K562 (cell line): ENCODE data around the gene TTC6. TPM values are rescaled to one million over a fixed set of nuclear protein-coding genes. Genes with fewer than 3 reads are reported as not detected.

Source experiments
- ATAC-seq: fragments of 200-7000 bp; cut with Tn5 transposase; 3 replicates; pipeline ENCODE4 v1.9.1; 2020; ENCODE audit warnings: moderate library complexity
- BruUV-seq: library from RNA; stranded (reverse); fragments of 400-500 nt; replicated peaks from 2 replicates; lab custom pipeline; 2021; lab: Mats Ljungman, UMichigan
- CTCF ChIA-PET: fragments of 300-600 bp; formaldehyde crosslinking; extraction: SDS; loops from one replicate; lab custom pipeline; 2021; ENCODE audit warnings: low intra/inter-chr PET ratio; lab: Yijun Ruan, JAX
- POLR2A ChIA-PET: fragments of 300-600, 350-650 bp; sonication (Branson Sonifier 250); formaldehyde crosslinking; extraction: SDS; loops from one replicate; lab custom pipeline; 2021; ENCODE audit warnings: antibody characterized with exemption, inconsistent platforms; lab: Yijun Ruan, JAX
- DNase-seq, 4 experiments: peaks; one replicate each; pipeline versions ENCODE4 v3.0.0 to v3.0.0-alpha.2; 2011 to 2018; ENCODE audit warnings: low spot score in 3 of 4, mixed read lengths in 3 of 4; ENCODE audit errors: extremely low read depth in 1 of 4
- FAIRE-seq: peaks from 2 replicates; lab custom pipeline; 2011; peaks lifted over from hg19 to GRCh38; lab: Jason Lieb, UNC
- H2AFZ ChIP-seq: 2 replicates; pipeline ENCODE4 v1.6.0; 2011; ENCODE audit warnings: low read depth, low read length, control low read depth, inconsistent platforms
- H3K27ac ChIP-seq: fragments of 200-600 bp; 3 replicates; pipeline ENCODE4 v1.8.0; 2011; ENCODE audit warnings: low read depth, mild to moderate bottlenecking, control low read depth, inconsistent platforms, low read length, moderate library complexity, mixed read lengths; ENCODE audit errors: extremely low read depth
- H3K27me3 ChIP-seq, 2 experiments: fragments of 300-600 bp in 1 of 2; 2 replicates in 1 of 2; 3 replicates in 1 of 2; pipeline versions ENCODE4 v1.6.0 to v1.8.0; 2011; ENCODE audit warnings: inconsistent platforms in 2 of 2, low read length in 2 of 2, mild to moderate bottlenecking in 1 of 2, mixed read lengths in 1 of 2, moderate library complexity in 1 of 2; ENCODE audit not compliant: control insufficient read depth in 2 of 2, insufficient read depth in 2 of 2
- H3K36me3 ChIP-seq: fragments of 300-600 bp; 3 replicates; pipeline ENCODE4 v1.8.0; 2011; ENCODE audit warnings: mild to moderate bottlenecking, low read length, inconsistent platforms; ENCODE audit not compliant: control insufficient read depth, insufficient read depth
- H3K4me1 ChIP-seq, 2 experiments: fragments of 200-600 bp in 1 of 2; replicated peaks in 1 of 2; 2 replicates in 1 of 2; 3 replicates in 1 of 2; pipeline versions ENCODE4 v1.5.1 to v1.8.0; 2011; ENCODE audit warnings: inconsistent platforms in 2 of 2, low read length in 2 of 2, mild to moderate bottlenecking in 1 of 2, mixed read lengths in 1 of 2, moderate library complexity in 1 of 2; ENCODE audit not compliant: control insufficient read depth in 2 of 2, insufficient read depth in 2 of 2
- H3K4me2 ChIP-seq: 2 replicates; pipeline ENCODE4 v1.6.1; 2011; ENCODE audit warnings: low read length, control low read depth, inconsistent platforms, mixed read lengths; ENCODE audit not compliant: insufficient read depth
- H3K4me3 ChIP-seq: fragments of 200-600 bp; sonication (generic), shearing (Covaris generic); 2 replicates; pipeline ENCODE4 v1.5.1; 2016; ENCODE audit warnings: control low read depth, inconsistent platforms
- H3K79me2 ChIP-seq: fragments of 200-600 bp; 3 replicates; pipeline ENCODE4 v1.8.0; 2011; ENCODE audit warnings: low read length, inconsistent platforms; ENCODE audit not compliant: control insufficient read depth, insufficient read depth
- H3K9ac ChIP-seq, 2 experiments: 2 replicates each; pipeline versions ENCODE4 v1.6.0 to v1.6.1; 2011; ENCODE audit warnings: low read depth in 2 of 2, low read length in 2 of 2, control low read depth in 1 of 2, inconsistent platforms in 1 of 2, mild to moderate bottlenecking in 1 of 2, mixed read lengths in 1 of 2; ENCODE audit not compliant: insufficient read depth in 1 of 2
- H3K9me1 ChIP-seq: one replicate; pipeline ENCODE4 v1.6.0; 2011; ENCODE audit warnings: inconsistent platforms, mild to moderate bottlenecking, low read length, moderate library complexity; ENCODE audit not compliant: control insufficient read depth, insufficient read depth
- H3K9me3 ChIP-seq: replicated peaks from 2 replicates; pipeline ENCODE4 v1.5.1; 2011; ENCODE audit warnings: low read depth, low read length, inconsistent platforms; ENCODE audit not compliant: control insufficient read depth, insufficient read depth
- H4K20me1 ChIP-seq: replicated peaks from 2 replicates; pipeline ENCODE4 v1.6.1; 2011; ENCODE audit warnings: low read length, inconsistent platforms, mixed read lengths; ENCODE audit not compliant: control insufficient read depth, insufficient read depth
- BMI1 ChIP-seq: fragments of 150-350 bp; IDR thresholded peaks from 2 replicates; pipeline ENCODE4 v1.6.1; 2014; ENCODE audit warnings: low read length
- CBX3 ChIP-seq, 2 experiments: IDR thresholded peaks; 1 replicate in 1 of 2; 2 replicates in 1 of 2; pipeline ENCODE4 v1.6.1; 2012; ENCODE audit warnings: inconsistent platforms in 2 of 2, low read length in 2 of 2, borderline replicate concordance in 1 of 2, control low read depth in 1 of 2
- CXXC5 ChIP-seq: fragments of 250-450 bp; sonication (Bioruptor Pico); IDR thresholded peaks from 2 replicates; pipeline ENCODE4 v1.8.0; 2022; ENCODE audit warnings: inconsistent platforms, mild to moderate bottlenecking, moderate library complexity
- HDAC8 ChIP-seq: fragments of 450-650 bp; IDR thresholded peaks from 2 replicates; pipeline ENCODE4 v1.6.1; 2016; ENCODE audit warnings: mild to moderate bottlenecking, missing genetic modification characterization, moderate library complexity, missing compliant biosample characterization
- MCM2 ChIP-seq: fragments of 450-650 bp; IDR thresholded peaks from 2 replicates; pipeline ENCODE4 v1.6.1; 2017; ENCODE audit warnings: low read depth, mild to moderate bottlenecking
- PKNOX1 ChIP-seq: fragments of 450-650 bp; IDR thresholded peaks from 2 replicates; pipeline ENCODE4 v1.6.1; 2016
- SIRT6 ChIP-seq: IDR thresholded peaks from one replicate; pipeline ENCODE4 v1.6.1; 2012; ENCODE audit warnings: low read depth, mild to moderate bottlenecking, control low read depth, inconsistent platforms, low read length, moderate library complexity
- STAT5A ChIP-seq: IDR thresholded peaks from 2 replicates; pipeline ENCODE4 v1.6.1; 2012; ENCODE audit warnings: low read length, inconsistent platforms, borderline replicate concordance
- TEAD4 ChIP-seq, 2 experiments: sonication (generic) in 1 of 2; formaldehyde crosslinking in 1 of 2; IDR thresholded peaks; 2 replicates each; pipeline versions ENCODE4 v1.6.1 to v1.8.0; 2012 to 2022; ENCODE audit warnings: borderline replicate concordance in 1 of 2, inconsistent platforms in 1 of 2, low read length in 1 of 2, mild to moderate bottlenecking in 1 of 2, missing genetic modification reagents in 1 of 2
- WGBS: fragments of 100-300 bp; shearing (Covaris generic); methylation state at CpG from one replicate; pipeline ENCODE4 v1.1.6; 2016; ENCODE audit warnings: low coverage, mixed read lengths; ENCODE audit not compliant: insufficient coverage; ENCODE audit errors: missing lambda C conversion rate; 5-methylcytosine and 5-hydroxymethylcytosine counted together
- in situ Hi-C: fragments of 300-500 bp; cut with MboI; formaldehyde crosslinking; loops from 4 replicates; pipeline ENCODE4 v1.15.0; 2018; ENCODE audit warnings: inconsistent platforms, mixed read lengths
- intact Hi-C: fragments of 100-400 bp; cut with micrococcal nuclease; formaldehyde crosslinking; loops from 2 replicates; pipeline ENCODE4 v1.14.2; 2022
- polyA plus RNA-seq, 8 experiments: library from polyadenylated mRNA; depleted of rRNA in 4 of 8; stranded (reverse) in 5 of 8; unstranded in 3 of 8; fragments of >200 nt; fragmentation: Nextera tagmentation in 2 of 8; fragmentation: Illumina TruSeq in 1 of 8; extraction: Ambion mirVana in 2 of 8; extraction: Trizol in 1 of 8; gene quantifications; 2 replicates each; pipeline versions ENCODE4 v1.2.1 to v1.2.3, GENCODE V29; 2011 to 2014; ENCODE audit warnings: inconsistent platforms in 1 of 8, missing spikeins in 1 of 8
- total RNA-seq, 7 experiments: library from RNA; depleted of rRNA in 6 of 7; stranded (reverse); fragments of >200 nt in 6 of 7; fragmentation: Illumina TruSeq in 2 of 7; extraction: Trizol in 2 of 7; gene quantifications; 2 replicates each; pipeline versions ENCODE4 v1.2.1 to v1.2.3, GENCODE V29; 2011 to 2021; ENCODE audit warnings: low replicate concordance in 1 of 7

TTC6 gene
- total and polyA plus RNA-seq, 9 of the 15 experiments (the other 6 are each of a cell fraction or from before 2014, with no cell fraction given) = 0.04 to 0.23 (median 0.08) TPM; not detected in 5

- no peak overlapping the region for H3K27ac ChIP-seq
- POLR2A ChIA-PET = no interaction called here
- ATAC-seq = no peak
- TF ChIP-seq HDAC8 (tag) (no peak), SIRT6 (no peak), CXXC5 (no peak), CBX3 (IDR thresholded peaks at IDR 0.05; ENCODE audit: borderline replicate concordance in 1 of 2, low read length in 2 of 2) (no peak), PKNOX1 (no peak), MCM2 (no peak), STAT5A (no peak), BMI1 (no peak), TEAD4 (IDR thresholded peaks at IDR 0.05; ENCODE audit: low read length) (no peak), TEAD4 (CRISPR knock-in tag; IDR thresholded peaks at IDR 0.05; ENCODE audit: borderline replicate concordance) (no peak)
- H3K9ac ChIP-seq = no peak overlapping the region
- H4K20me1 ChIP-seq = no peaks in the 10 kb centered on the region
- BruUV-seq = no TSS peak
- no peaks in the 10 kb centered on the region for H3K9me1 ChIP-seq
- no peaks in the 10 kb centered on the region; the same call in 1 of the 2 replicates for H3K9me3 ChIP-seq
- DNase-seq = no peak
- no peak for FAIRE-seq
- no peak overlapping the region for H3K4me3 ChIP-seq
- in situ Hi-C loops (loop anchor here (25.0 kb wide), 1 partner anchor 337 kb away; no protein-coding TSS in a partner anchor), intact Hi-C loops (no loop called here)
- H3K27me3 ChIP-seq = peaks cover 12 to 37% of the 10 kb centered on the region in 2 experiments; a peak in 4 of 5 replicates
- WGBS = 60% methylated on average over 21 of the region's 57 CpGs
- H3K4me2 ChIP-seq = no peak overlapping the region
- no peaks in the 10 kb centered on the region for H3K36me3 ChIP-seq
- CTCF ChIA-PET = no interaction called here
- H3K79me2 ChIP-seq = no peaks in the 10 kb centered on the region
- H3K4me1 ChIP-seq = peaks cover 3 to 25% of the 10 kb centered on the region in 2 experiments; a peak in 4 of 5 replicates
- no peak overlapping the region for H2AFZ ChIP-seq
Observed at GRCh38 chr14:37599507-37600368, 4.3 kb downstream of the TTC6 start.
